ENCODE measurements around the gene SON.
A peak's percentile ranks its signal among the peaks of the same experiment; 100 is the strongest.

The SON gene

DNA sequence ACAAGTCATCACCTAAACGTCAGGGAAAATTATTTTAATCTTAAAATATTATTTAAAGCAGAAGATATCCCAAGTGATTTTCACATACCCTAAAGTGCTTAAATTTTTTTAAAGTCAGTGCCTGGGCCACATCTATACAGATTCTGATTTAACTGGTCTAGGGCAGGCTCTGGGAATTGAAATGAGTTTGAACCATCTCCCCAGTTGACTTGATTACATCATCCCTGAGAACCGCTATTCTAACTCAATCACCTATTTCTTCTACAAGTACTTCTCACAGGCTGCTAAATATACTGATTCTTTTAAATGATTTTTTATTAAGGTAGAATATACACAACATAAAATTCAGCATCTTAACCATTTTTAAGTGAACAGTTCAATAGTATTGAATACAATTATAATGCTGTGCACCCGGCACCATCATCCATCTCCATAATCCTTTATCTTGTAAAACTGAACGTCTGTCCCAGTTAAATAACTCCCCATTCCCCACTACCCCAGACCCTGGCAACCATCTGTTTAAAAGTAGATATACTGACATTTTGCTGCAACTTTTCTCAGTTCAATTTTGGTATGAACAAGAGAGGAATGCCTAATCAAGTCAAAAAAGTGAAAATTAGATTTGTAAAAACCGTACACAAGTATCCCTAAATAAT is 20.4 kb upstream of the SON start:
- Histone ChIP-seq H3K27me3 (ENCODE audit: control insufficient read depth, insufficient read depth, low read length) (no peaks in the 10 kb centered on the region), H3K27ac (ENCODE audit: low read depth, low read length) (no peak overlapping the region), H3K36me3 (ENCODE audit: control insufficient read depth, insufficient read depth, low read length) (peaks cover 88% of the 10 kb centered on the region)

DNA sequence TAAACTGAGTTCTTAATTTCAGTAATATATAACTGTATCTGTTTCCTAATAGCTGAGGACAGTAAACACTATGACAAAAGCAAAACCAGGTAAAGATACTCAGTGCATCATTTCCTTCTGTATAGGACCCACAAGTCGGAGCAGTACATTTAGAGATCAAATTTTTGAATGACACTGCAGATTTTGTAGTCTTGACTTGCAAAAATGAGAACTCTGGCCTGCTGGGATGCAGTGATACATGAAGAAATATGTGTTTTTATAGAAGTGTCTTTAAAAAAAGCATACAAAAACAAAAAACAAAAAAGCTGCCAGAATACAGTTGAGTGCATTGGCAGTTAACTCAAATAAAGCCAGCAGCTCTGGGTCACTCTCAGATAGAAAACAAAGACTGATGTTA is 19.9 kb upstream of the SON start:
- Histone ChIP-seq H3K9ac (ENCODE audit: low read length) (no peak overlapping the region), H3K36me3 (ENCODE audit: control insufficient read depth, insufficient read depth, low read length) (peaks cover 88% of the 10 kb centered on the region), H3K4me3 (ENCODE audit: low read depth, low read length) (no peak overlapping the region), H3K27ac (ENCODE audit: low read depth, low read length) (no peak overlapping the region), H3K9me3 (ENCODE audit: control insufficient read depth, insufficient read depth, low read depth, low read length) (no peaks in the 10 kb centered on the region), H3K4me1 (ENCODE audit: control insufficient read depth, insufficient read depth, low read length) (no peaks in the 10 kb centered on the region), H3K27me3 (ENCODE audit: control insufficient read depth, insufficient read depth, low read length) (no peaks in the 10 kb centered on the region)

More for the DNA sequence above, 20.4 kb upstream of the SON start:
- Histone ChIP-seq H3K9ac (ENCODE audit: low read length) (no peak overlapping the region), H3K4me1 (ENCODE audit: control insufficient read depth, insufficient read depth, low read length) (no peaks in the 10 kb centered on the region), H3K9me3 (ENCODE audit: control insufficient read depth, insufficient read depth, low read depth, low read length) (no peaks in the 10 kb centered on the region), H3K4me3 (ENCODE audit: low read depth, low read length) (no peak overlapping the region)

- Histone ChIP-seq H3K36me3 (ENCODE audit: control insufficient read depth, insufficient read depth, low read length) (peaks cover 98% of the 10 kb centered on the region), H3K27me3 (ENCODE audit: control insufficient read depth, insufficient read depth, low read length) (no peaks in the 10 kb centered on the region), H3K9me3 (ENCODE audit: control insufficient read depth, insufficient read depth, low read depth, low read length) (no peaks in the 10 kb centered on the region), H3K4me3 (ENCODE audit: low read depth, low read length) (no peak overlapping the region), H3K27ac (ENCODE audit: low read depth, low read length) (no peak overlapping the region), H3K4me1 (ENCODE audit: control insufficient read depth, insufficient read depth, low read length) (no peaks in the 10 kb centered on the region), H3K9ac (ENCODE audit: low read length) (no peak overlapping the region)
These were observed 11.8 kb upstream of the SON start for GRCh38 chr21:33531007-33531406.

GRCh38 chr21:33537212-33537611 is 5.6 kb upstream of the SON start:
- no peak overlapping the region for H3K9ac ChIP-seq (ENCODE audit: low read length)
- H3K36me3 ChIP-seq (ENCODE audit: control insufficient read depth, insufficient read depth, low read length), result peaks cover 77% of the 10 kb centered on the region
- no peaks in the 10 kb centered on the region for H3K27me3 ChIP-seq (ENCODE audit: control insufficient read depth, insufficient read depth, low read length)
- H3K4me1 ChIP-seq (ENCODE audit: control insufficient read depth, insufficient read depth, low read length), result no peaks in the 10 kb centered on the region
- no peaks in the 10 kb centered on the region for H3K9me3 ChIP-seq (ENCODE audit: control insufficient read depth, insufficient read depth, low read depth, low read length)
- H3K4me3 ChIP-seq (ENCODE audit: low read depth, low read length), result no peak overlapping the region
- H3K27ac ChIP-seq (ENCODE audit: low read depth, low read length), result no peak overlapping the region

DNA sequence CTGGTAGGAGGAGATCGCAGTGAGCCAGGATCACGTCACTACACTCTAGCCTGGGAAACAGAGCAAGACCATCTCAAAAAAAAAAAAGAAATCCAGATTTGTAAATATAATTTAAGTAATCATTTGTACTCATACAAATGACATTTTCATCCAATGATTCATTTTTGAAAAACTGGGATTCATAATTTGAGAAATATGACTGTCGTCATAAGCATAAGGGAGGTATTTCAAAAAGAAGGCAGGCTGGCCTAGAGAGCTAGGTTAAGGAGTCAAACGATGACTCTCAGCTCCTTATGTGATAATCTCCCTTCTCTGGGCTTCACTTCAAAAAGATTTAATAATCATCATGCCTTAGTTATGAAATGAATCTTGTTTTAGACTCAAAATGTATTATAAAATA is 3.2 kb upstream of the SON start:
- peaks cover 54% of the 10 kb centered on the region for H3K36me3 ChIP-seq (ENCODE audit: control insufficient read depth, insufficient read depth, low read length)
- no peak overlapping the region for H3K9ac ChIP-seq (ENCODE audit: low read length)
- no peaks in the 10 kb centered on the region for H3K9me3 ChIP-seq (ENCODE audit: control insufficient read depth, insufficient read depth, low read depth, low read length)
- H3K27ac ChIP-seq (ENCODE audit: low read depth, low read length), result no peak overlapping the region
- H3K27me3 ChIP-seq (ENCODE audit: control insufficient read depth, insufficient read depth, low read length), result no peaks in the 10 kb centered on the region
- H3K4me3 ChIP-seq (ENCODE audit: low read depth, low read length), result no peak overlapping the region
- H3K4me1 ChIP-seq (ENCODE audit: control insufficient read depth, insufficient read depth, low read length), result no peaks in the 10 kb centered on the region

DNA sequence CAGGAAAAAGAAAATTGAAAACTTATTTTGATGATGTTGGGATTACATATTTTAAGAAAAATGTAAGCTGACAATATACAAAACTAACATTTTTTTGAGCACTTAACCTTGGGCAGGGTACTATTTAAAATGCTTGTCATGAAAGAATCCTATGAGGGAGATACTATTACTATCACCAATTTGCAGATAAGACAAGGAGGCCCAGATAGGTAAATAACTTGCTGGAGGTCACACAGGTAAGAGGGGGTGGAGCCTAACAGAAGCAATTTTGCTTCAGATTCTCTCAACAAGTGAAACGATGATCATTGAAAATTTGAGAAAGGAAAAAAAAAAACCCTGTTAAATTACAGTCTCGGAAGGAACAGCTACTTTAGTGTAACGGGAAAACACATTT is 2.1 kb upstream of the SON start:
- H3K9ac ChIP-seq (ENCODE audit: low read length), result no peak overlapping the region
- peaks cover 44% of the 10 kb centered on the region for H3K36me3 ChIP-seq (ENCODE audit: control insufficient read depth, insufficient read depth, low read length)

DNA sequence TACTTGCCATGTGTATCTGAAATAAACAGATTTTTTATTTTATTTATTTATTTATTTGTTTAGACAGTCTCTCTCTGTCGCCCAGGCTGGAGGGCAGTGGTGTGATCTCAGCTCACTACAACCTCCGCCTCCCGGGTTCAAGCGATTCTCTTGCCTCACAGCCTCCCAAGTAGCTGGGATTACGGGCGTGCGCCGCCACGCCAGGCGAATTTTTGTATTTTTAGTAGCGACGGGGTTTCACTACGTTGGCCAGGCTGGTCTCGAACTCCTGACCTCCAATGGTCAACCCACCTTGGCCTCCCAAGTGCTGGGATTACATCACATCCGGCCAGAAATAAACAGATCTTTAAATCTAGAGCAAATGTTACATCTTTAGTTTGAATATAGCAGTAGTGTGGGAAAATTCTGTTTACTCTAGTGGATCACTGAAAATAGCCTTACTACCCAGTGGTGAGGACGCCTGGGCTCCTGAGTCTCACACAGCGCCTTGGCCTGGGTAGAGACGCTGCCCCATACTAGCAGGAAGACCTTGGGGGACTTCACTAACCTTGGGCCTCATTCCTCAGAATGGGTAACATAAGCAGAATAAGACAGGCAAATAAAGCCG is 1.6 kb upstream of the SON start:
- no peaks in the 10 kb centered on the region for H3K9me3 ChIP-seq (ENCODE audit: control insufficient read depth, insufficient read depth, low read depth, low read length)
- peak overlapping the region; percentile 78 for H3K4me3 ChIP-seq (ENCODE audit: low read depth, low read length)
- peaks cover 41% of the 10 kb centered on the region for H3K36me3 ChIP-seq (ENCODE audit: control insufficient read depth, insufficient read depth, low read length)
- peak overlapping the region; percentile 97 for H3K9ac ChIP-seq (ENCODE audit: low read length)
- H3K27me3 ChIP-seq (ENCODE audit: control insufficient read depth, insufficient read depth, low read length), result no peaks in the 10 kb centered on the region
- peak overlapping the region; percentile 89 for H3K27ac ChIP-seq (ENCODE audit: low read depth, low read length)
- H3K4me1 ChIP-seq (ENCODE audit: control insufficient read depth, insufficient read depth, low read length), result no peaks in the 10 kb centered on the region; the same call in 1 of the 2 replicates

More for the DNA sequence above, 2.1 kb upstream of the SON start:
- Histone ChIP-seq H3K4me1 (ENCODE audit: control insufficient read depth, insufficient read depth, low read length) (no peaks in the 10 kb centered on the region; the same call in 1 of the 2 replicates), H3K27me3 (ENCODE audit: control insufficient read depth, insufficient read depth, low read length) (no peaks in the 10 kb centered on the region), H3K27ac (ENCODE audit: low read depth, low read length) (no peak overlapping the region), H3K9me3 (ENCODE audit: control insufficient read depth, insufficient read depth, low read depth, low read length) (no peaks in the 10 kb centered on the region), H3K4me3 (ENCODE audit: low read depth, low read length) (peak overlapping the region; percentile 78)

GRCh38 chr21:33541756-33542639 is 840 bp upstream of the SON start, which contains the start of gene GART:
Gene GART (minus strand): TSS chr21:33542117. CDS start chr21:33539315, 2,802 bp downstream.
- H3K9me3 ChIP-seq (ENCODE audit: control insufficient read depth, insufficient read depth, low read depth, low read length), result no peaks in the 10 kb centered on the region
- H3K9ac ChIP-seq (ENCODE audit: low read length), result peak within 1 kb of the TSS; percentile 97
- H3K4me1 ChIP-seq (ENCODE audit: control insufficient read depth, insufficient read depth, low read length), result no peaks in the 10 kb centered on the region; the same call in 1 of the 2 replicates
- peak within 1 kb of the TSS; percentile 92 for H3K27ac ChIP-seq (ENCODE audit: low read depth, low read length)
- H3K36me3 ChIP-seq (ENCODE audit: control insufficient read depth, insufficient read depth, low read length), result peaks cover 41% of the 10 kb centered on the region
- peak within 1 kb of the TSS; percentile 78 for H3K4me3 ChIP-seq (ENCODE audit: low read depth, low read length)
- H3K27me3 ChIP-seq (ENCODE audit: control insufficient read depth, insufficient read depth, low read length), result no peaks in the 10 kb centered on the region

DNA sequence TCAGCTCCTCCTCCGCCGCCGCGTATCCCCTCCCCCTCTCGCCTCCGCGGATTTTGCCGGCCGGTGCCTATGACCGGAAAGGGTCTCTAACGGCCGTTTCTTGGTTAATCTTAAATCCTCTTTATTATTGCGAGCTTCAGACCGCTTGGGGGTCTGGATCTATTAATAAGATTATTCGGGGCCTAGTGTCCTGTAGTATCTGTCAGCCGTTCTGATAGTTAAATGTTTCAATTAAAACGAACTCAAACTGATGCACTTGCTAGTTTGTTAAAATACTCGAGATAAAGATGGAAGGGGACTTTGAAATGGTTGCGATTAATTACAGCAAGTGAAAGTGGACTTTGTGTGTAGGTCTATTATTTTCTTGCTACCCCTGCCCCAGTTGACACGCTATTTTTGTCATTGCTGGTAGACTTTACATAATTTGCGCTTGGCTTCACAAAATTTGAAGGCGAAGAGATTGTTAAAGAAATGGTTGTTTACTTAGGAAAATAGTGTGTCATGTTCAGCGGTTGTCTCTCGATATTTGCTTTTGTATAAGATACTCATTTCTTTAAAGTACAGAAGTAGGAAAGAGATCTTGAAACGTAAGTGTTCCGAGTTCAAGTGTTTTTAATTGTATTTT is 779 bp downstream of the SON start:
- H3K27ac ChIP-seq (ENCODE audit: low read depth, low read length), result peak overlapping the region; percentile 92

GRCh38 chr21:33544451-33545195 is 1.8 kb downstream of the SON start:
- no peaks in the 10 kb centered on the region for H3K27me3 ChIP-seq (ENCODE audit: control insufficient read depth, insufficient read depth, low read length)
- H3K4me3 ChIP-seq (ENCODE audit: low read depth, low read length), result peak overlapping the region; percentile 78
- H3K9me3 ChIP-seq (ENCODE audit: control insufficient read depth, insufficient read depth, low read depth, low read length), result no peaks in the 10 kb centered on the region
- peaks cover 41% of the 10 kb centered on the region for H3K36me3 ChIP-seq (ENCODE audit: control insufficient read depth, insufficient read depth, low read length)
- H3K27ac ChIP-seq (ENCODE audit: low read depth, low read length), result no peak overlapping the region
- no peaks in the 10 kb centered on the region; the same call in 1 of the 2 replicates for H3K4me1 ChIP-seq (ENCODE audit: control insufficient read depth, insufficient read depth, low read length)
- peak overlapping the region; percentile 97 for H3K9ac ChIP-seq (ENCODE audit: low read length)

More for the DNA sequence above, 779 bp downstream of the SON start:
- H3K4me3 ChIP-seq (ENCODE audit: low read depth, low read length), result peak overlapping the region; percentile 78
- H3K9ac ChIP-seq (ENCODE audit: low read length), result peak overlapping the region; percentile 97
- peaks cover 39% of the 10 kb centered on the region for H3K36me3 ChIP-seq (ENCODE audit: control insufficient read depth, insufficient read depth, low read length)
- no peaks in the 10 kb centered on the region; the same call in 1 of the 2 replicates for H3K4me1 ChIP-seq (ENCODE audit: control insufficient read depth, insufficient read depth, low read length)
- H3K27me3 ChIP-seq (ENCODE audit: control insufficient read depth, insufficient read depth, low read length), result no peaks in the 10 kb centered on the region
- H3K9me3 ChIP-seq (ENCODE audit: control insufficient read depth, insufficient read depth, low read depth, low read length), result no peaks in the 10 kb centered on the region
